Fibroblast of lung (primary cell): ENCODE results near the gene PRLR.

Source experiments
- CTCF ChIP-seq, 2 donors: IDR thresholded peaks in 1 of 2; conservative IDR thresholded peaks in 1 of 2; 1 replicate in 1 of 2; 2 replicates in 1 of 2; pipeline ENCODE4 v1.5.1; 2011 to 2012; ENCODE audit warnings: low read length in 2 of 2, control low read depth in 1 of 2, inconsistent platforms in 1 of 2, low read depth in 1 of 2, mild to moderate bottlenecking in 1 of 2
- EZH2 ChIP-seq: IDR thresholded peaks from 2 replicates; pipeline ENCODE4 v1.5.1; 2012; ENCODE audit warnings: low read length, control low read depth, mild to moderate bottlenecking; ENCODE audit errors: missing control alignments

- no peak for TF ChIP-seq EZH2
- no peak for TF ChIP-seq CTCF (conservative IDR thresholded peaks at IDR 0.05 in 1 of 2, IDR thresholded peaks at IDR 0.05 in 1 of 2; ENCODE audit: low read depth in 1 of 2, low read length in 2 of 2)
Measured at GRCh38 chr5:35239911-35240610, 9.8 kb upstream of the PRLR start.
